Activated effector memory CD4-positive, alpha-beta T cell treated with anti-CD3 and anti-CD28 coated beads, Interleukin-2, amount 50 U/mL, for 16 hours (primary cell): Measurements from ENCODE around the gene UPP2.

Experiments used
- DNase-seq: peaks from one replicate; pipeline ENCODE4 v3.0.0-alpha.2; 2020

UPP2 gene

DNA sequence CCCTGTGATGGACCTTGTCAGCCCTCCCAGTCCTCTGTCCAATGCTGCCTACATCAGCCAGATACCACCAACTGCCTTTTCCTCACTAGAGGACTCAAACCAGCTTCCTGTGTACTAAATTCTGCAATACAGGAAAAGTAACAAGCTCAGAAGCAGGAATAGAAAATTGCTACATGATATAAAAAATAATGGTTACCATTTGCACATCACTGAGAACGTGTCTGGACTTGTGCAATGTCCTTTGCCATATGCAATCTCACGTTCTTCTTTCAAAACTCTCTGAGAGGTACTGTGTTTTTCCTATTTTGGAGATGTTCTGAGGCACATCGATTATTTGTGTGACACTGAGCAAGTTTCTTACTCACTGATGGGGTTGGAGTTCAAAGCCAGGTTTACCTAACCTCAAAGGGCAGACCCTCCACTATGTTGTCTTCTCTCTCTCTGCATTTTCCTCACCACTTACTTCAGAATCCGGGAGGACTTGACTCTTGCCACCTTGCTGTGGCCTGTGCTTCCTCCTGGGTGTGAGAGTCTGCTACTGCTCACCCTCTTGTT, 12.1 kb downstream of the UPP2 start:
- no peak for DNase-seq

DNA sequence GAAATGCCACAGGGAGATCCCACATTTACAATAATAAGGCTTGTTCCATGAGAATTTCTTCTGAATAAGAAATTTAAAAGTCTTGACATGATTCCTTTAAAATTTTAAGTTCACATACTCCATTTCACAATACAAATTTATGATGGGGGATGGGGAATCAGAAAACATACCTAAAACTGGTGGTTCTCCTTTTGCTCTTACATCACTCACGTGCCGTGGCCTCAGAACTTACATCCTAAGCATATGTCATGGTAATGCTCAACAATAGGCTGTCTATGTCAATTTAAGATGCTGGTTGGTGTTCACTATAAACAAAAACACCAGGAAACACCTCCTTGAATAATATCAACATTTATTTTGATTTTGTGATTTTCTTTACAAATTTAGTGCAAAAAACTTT, 12.8 kb downstream of the UPP2 start:
- no peak for DNase-seq

DNA sequence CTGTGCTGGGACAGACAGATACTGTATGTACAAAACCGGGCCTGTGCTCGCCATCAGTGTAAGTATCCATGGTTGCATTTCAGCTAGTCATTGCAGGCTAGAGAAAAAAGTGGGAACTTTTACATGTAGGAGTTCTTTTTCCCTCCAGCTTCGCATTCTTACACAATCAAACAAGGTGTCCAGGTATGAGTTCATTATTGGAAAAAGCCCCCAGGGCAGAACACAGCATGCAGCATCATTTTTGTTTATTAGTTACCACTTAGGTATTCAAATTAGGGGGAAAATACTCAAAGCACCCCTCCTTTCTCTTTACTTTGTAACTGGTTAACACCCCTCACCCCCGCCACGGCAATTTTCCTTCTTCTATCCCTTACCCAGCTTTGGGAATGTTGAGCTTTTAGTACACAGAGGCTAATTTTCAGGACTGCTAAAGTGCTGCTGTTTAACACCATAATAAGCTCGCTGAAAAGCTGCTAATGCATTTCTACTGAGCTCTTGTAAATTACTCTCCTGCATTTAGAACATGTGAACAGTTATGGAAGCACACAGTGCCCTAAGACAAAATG, 13.6 kb downstream of the UPP2 start:
- DNase-seq: no peak

DNA sequence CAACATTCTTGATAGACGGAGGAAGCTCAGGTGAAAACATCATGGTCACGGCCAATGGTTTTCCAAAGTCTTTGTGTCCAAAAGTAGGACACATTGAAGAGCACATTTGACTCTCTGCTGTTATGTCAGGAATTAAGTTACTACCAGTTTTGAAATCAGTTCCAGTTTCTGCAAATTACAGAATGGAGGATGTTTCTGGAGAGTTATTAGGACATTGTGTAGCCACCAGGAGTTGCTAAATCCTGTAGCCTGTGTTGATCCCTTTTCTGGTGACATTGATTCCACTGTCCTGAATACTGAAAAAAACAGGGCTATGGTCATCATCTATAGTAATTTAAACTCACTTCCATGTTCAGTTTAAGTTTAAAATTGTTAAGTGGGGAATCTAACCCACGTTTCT, 15.3 kb downstream of the UPP2 start:
- no peak for DNase-seq

DNA sequence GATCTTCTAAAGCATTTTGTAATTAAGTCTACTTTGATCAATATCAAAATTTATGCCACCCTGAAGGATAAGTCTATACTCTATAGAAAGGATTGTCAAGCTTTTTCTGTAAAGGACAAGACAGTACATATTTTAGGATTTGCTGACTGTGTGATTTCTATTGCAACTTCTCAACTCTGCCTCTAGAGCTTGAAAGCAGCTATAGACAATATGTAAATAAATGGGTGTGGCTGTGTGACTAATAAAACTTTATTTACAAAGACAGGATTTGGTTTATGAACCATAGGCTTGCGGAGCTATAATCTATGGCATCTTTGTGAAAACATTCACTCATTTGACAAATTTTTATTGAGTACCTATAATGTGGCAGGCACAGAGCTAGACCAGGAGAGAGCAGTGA, 18.4 kb downstream of the UPP2 start:
- no peak for DNase-seq

DNA sequence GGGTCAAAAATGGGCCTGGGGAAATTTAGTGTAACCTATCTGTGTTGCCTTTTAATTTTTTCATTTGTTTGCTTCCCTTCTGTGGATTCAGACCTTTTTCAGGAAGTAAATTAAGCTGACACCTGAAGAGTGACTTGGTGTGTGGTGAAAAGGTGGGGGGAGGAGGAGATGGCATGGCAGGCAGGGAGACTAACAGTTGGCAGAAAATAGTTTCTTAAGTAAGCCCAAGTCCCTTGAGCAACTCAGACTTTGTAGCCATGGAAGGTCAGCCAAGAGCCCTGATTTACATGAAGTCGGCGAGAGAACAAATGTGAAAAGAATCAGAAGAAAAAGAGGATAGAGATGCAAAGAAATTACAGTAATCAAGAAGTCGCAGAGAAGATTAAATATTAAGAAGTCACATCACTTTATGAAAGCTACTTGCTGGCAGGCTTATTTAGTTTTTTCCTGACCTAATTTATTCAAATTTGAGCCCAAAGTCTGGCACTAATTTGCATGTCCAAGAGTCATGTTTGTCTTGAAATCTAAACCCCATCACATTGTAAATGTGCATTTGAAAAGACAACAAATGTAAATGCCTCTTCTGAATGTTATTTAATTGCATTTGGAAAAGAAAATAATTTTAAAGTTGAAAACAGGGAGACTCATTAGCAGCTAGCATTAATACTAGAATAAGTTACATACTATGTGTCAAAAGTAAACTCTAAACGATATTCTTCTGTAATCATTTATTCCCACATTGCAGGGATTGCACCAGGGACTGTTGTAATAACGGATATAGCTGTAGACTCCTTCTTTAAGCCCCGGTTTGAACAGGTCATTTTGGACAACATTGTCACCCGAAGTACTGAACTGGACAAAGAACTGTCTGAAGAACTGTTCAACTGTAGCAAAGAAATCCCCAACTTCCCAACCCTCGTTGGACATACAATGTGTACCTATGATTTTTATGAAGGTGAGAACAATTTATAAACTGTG, 19.3 kb downstream of the UPP2 start:
- no peak for DNase-seq

DNA sequence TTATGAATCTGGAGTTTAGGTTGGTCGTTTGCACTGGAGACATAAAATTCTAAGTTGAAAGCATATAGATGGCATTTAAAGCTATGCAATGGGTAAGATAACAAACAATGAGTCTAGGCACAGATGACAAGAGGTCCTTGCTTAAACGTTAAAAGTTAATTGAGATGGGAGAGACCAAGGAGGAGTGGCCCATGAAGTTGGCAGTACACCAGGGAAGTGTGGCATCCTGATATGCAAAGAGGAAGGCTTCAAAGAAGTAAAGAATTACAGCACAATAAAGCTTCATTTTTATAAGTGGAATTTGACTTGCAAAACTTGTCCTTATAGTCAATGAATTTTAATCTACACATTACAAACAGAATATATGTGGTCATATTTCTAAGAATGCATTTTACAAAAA, 23.2 kb downstream of the UPP2 start:
- no peak for DNase-seq

DNA sequence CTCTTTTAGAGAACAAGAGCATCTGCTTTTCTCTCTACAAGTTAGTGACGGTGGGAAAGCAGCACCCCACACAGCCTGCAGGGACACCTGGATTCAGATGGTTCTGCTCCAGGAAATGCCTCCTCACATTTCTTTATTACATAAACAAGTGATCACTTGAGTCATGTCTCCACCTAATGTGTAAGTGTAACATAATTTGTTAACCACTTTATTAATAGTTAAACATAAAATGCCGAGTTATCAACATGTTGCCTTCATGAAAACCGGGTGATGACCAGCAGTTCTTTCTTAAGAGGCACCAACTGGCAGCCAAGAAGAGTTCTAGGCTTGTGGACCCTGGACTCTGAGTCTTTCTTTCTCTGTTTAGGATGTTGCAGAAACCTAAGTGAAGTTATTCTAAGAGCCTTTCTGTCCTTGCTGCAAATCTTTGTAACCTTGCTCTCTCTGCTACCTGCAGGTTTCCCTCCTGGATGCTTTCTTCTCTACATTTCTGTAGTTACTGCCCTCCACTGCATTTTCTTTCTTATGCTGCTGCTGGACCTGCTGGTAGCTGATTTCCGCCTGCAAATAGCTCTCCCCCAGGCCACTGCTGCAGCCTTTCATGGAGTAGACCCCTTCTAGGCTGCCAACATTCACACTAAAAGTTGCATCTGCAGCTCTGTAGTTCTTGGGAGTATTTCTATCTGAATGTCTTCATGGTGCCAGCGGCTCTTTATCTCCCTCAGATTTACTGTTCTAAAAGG, 24.3 kb downstream of the UPP2 start:
- DNase-seq: no peak

DNA sequence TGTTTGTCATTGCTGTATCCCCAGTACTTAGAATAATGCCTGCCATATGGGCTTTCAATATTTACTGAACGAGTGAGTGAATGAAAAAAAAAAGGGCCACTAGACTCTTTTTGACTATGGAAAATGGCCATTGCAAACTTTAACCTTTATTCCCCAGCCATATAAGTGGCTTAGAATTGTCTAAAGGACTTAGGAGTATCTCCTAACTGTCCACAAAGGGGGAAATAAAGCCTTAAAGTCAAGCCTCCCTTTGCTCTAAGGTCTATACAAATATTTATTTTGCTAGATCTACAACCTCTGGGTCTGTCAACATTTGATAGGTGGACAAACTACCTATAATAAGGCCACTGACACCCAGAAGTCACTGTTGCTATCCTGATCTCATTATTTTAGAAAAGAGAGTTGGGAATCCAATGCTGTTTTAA, 25.7 kb downstream of the UPP2 start:
- no peak for DNase-seq

DNA sequence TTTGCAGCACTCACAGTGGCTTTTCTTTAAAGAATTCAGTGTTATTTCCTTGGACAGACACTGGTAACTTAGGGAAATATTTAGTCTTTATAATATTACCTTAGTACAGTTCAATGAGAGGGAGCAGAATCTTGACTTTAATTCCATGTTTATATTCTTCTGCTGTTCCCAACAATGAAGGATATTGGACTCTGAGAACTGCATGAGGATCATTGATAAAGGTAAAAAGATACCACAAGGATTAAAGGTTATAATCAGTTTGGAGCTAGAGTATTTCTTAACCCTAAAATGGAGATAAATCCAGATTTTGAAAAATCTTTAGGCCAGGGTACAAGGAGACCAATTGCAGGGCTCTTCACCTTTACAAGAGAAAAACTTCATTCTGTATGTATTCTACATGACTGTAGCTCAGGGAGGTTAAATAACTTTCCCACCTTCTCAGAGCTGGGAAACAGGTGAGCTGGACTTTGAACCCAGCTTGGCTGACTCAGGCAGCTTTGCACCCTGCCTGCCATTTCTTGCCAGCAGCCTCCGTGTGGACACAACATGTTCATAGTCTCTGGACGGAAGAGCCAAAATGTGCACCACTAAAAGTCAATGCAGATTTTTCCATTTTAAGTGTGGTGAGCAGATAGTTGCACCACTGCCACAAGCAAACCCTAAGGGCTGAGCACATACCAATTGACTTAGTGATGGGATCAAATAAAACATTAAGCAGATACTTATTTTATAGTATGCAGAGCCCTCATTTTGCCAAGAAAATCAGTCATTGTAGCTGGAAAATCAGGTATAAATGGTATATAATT, 26.7 kb downstream of the UPP2 start:
- DNase-seq: no peak

DNA sequence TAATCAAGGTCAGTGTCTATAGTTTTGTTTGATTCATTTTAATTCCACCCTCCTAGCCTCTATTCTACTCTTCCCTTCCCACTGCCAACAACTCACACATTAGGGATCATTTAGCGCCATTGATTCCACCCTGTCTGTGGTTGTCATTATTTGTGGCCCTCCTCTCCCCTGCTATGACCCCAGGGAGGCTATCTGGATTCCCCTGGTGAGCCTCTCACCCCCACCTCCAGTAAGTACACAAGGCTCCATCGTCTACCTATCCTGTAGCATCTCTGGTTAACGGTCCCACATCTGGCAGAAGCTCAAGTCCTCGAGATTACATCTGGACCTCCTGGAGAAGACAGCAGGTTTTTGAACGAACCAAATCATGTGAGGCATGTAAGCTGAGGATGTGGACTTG, 27.4 kb downstream of the UPP2 start:
- no peak for DNase-seq

DNA sequence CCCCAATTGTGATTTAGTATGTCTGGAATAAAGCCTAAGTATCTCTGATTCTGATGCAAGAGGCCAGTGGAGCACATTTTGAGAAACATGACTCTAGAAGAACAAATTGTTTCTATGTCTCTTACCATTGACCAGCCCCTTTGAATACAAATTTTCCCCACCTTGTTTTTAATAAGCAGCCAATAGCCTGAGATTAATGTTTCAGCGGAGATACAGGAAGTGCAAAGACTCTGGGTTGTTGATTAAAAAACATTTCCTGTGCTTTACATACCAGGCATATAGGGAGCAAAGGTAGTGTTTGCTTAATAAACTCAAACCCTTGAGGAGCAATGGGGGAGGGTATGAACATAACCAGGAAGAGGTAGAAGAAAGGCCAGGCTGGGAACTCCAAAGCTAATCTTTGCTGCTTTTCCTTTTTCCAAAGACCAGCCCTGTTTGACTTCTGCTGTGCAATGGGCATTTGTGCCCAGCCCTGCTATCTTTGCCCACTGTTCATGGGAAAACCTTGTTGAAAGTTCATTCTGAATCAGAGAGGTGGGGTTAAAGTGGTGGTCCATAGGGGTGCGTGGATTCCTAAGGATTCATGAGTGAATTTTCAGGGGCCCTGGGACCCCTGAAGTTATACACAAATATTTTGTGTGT, 29.3 kb downstream of the UPP2 start:
- no peak for DNase-seq

DNA sequence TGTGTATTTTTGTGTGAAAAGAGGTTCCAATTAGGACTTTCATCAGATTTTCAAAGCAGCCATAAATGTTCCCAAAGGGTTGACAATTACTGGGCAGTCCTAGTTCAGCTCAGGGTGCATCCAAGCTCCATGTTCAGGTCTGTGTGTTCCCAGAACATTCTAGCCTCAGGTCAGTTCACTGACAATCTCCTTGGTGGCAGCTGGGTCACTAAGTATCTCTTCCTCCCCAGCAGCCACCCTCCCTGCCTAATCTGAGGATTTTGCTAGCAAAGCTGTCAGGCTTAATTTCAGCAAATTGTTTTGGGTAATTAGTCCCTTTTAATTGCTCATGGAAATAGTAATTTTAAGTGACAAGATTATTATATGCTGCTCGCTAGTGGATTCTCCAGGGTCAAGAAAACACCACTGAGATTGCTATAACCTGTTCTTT, 29.8 kb downstream of the UPP2 start:
- DNase-seq: no peak

DNA sequence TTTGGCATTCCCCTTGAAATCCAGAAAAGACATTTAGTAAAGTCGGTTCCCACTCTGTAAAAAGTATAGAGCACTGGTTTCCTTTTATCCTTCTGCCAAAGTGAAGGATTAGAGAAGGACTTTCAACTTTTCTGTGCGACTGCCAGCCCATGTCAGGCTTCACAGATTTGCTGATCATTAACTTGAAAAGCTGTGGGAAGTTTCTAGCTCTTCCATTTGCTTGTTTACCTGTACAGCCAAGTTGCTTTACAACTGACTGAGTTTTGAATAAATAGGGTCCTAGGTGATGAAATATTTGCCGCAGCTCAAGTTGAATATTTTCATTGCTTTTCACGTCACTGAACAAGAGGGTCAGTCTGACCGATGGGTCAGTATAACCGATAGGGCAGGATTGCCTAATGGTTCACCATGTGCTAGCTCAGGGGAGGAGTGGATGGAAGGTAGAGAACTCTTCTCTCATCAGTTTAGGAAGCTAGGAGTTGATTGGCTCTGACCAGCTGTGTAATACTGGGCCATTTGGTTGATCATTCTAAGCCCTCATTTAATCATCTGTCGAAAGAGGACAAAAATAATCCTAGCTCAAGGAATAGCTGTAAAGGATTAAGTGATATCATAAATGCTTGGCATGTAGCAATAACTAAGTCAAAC, 30.4 kb downstream of the UPP2 start:
- no peak for DNase-seq

DNA sequence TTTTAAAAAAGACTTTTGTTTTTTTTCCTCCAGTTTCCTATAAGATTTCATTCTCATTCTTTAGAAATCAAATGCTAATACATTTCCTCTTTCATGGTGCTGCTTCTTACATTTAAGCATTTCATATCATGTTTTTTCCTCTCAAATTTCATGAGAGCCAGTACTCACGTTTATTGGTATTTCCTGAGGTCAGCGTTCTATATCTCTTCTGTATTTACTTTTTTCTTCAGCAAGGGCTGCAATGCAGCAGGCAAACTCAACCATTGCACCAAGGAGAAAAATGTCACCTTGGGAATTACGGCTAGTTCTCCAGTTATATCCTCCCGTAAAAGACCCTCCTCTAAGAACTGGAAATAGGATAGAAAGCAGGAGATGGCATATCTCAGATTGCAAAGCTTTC, 32.4 kb downstream of the UPP2 start:
- no peak for DNase-seq

DNA sequence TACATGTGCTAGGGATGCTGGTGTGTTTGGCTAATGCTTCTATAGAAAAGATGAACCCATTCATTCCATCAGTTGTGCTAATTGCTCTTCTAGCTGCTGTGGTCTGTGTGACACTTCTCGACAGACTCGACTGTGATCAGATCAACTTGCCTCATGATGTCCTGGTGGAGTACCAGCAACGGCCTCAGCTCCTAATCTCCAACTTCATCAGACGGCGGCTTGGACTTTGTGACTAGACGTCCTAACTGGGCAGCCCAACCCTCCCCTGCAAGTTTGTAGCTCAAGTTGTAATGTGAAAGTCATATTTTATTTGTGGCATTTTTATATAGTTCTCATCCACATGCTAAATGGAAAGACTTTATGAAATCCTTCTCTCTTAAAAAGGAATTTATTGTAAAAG, 33.0 kb downstream of the UPP2 start:
- DNase-seq: no peak

DNA sequence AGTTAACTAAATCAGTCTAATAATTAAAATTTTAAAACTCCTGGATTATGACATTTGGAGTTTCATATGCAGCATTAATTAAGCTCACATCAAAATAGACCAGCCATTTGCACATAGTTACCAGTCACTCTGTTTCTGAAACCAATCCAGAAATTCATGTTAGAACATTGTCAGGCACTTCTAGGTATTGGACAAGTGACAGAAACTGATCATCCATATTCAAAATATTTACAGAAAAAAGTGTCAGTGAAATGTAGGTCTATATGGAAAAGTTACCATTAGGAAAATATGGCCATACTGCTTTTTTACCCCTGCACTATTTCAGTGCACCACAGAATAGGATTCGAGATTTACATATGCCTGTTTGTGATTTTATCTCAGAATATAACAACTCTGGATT, 33.4 kb downstream of the UPP2 start:
- no peak for DNase-seq

DNA sequence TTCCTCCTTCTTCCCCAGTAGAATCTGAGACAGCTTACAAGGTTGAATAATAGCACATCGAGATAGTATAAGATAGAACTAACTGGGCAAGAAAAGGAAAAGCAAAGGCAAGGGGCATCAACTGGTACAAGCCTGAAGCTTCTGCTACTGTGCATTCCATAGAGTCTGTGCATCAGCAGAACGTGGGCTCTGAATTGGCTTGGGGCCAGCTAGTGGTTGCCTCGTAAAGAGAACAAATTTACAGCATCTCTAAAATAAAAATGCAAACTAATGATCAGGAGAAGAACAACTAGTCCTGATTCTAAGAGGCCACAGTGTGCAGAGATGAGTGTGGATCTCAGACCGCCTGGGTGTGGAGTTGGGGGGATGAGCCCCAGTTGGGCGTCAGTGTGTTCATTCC, 36.6 kb downstream of the UPP2 start:
- DNase-seq: no peak

DNA sequence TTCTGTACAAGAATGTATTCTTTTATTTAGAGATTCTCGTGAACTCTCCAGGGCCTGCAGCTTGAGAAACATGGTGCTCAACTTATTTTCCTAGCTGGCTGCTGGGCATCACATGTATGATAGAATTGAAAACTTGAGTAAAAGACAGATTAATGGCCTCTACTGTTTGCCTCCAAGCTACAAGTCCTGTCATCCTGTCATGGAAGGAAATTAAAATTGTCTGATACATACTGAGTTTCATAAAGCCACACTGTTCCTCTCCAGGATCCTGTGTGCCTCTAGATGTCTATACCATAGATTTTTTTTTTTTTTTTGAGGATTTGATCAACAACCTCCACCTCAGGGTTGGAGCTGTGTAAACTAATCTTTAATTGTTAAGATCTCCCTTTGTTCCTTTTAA, 38.5 kb downstream of the UPP2 start:
- DNase-seq: no peak

DNA sequence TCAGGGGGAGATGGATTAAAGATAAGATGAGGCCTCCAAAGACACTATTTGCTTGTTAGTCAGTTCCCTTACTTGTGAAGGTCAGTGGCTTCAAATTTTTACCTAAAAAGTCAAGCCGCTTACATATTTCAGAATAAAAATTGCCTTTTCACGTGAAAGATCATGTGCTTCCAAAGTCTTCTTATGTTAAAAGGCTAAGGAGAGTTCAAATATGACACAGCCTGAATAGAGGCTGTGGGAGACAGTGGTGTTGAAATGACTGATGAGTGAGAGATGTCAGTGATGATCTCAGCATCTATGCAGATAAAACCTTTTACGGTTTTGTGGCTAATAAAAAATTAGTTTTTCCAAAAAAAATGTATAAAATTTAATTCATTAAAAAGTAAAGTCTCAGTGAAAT, 40.5 kb downstream of the UPP2 start:
- DNase-seq: no peak

DNA sequence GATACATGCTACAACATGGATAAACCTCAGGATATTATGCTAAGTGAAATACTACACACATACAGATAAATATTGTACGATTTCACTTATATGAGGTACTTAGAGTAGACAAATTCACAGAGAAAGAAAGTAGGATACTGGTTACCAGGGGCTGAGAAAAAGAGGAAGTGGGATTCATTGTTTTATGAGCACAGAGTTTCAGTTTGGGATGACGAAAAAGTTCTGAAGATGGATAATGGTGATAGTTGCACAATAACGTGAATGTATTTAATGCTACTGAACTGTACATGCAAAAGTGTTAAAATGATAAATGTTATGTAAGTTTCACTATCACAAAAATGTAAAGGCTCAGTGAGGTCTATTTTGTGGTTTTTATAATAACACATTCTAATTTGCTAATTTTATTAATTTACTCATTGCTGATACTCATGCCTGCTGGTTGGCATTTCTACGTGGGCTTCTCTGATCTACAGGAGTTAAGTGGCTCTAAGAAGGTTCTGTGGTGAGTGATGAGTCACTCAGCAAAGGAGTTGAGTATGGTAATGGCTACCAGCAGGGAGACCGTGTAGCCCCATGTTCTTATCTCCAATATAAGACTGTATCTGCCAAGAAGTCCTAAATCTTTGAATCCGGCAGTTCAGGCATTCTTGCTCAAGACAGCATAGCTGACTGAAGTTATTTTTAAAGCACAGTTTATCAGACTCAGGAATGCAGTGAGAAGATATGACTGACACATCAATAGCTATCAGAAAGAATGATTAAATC, 41.1 kb downstream of the UPP2 start:
- DNase-seq: no peak
